Measurements from ENCODE around the gene IGF2BP3.

DNA sequence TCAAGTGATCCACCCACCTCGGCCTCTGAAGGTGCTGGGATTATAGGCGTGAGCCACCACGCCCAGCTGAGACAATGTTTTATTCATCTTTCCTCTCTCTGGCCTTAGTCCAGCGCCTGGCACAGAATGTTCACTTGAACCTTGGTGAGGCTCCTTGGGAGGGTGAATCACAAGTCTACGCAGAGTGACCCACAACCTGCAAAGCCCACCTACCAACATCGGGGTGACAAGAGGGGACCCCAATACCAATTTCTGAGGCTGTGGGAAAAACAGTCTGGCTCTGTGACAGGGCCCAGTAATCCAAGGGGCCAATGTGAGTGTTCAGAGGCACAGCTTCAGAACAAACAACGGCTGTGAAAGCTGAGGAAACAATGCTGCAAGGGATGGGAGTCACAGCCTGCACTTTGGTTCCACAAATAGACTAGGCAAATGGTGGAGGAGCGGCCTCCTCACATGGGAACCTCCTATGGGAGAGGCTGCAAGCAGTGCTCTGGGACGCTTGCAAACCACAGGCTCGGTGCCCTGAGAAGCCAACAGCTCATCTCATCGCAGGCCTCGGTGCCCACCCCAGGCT lies 176.7 kb downstream of the IGF2BP3 start:
- TF ChIP-seq, protein P1, sequence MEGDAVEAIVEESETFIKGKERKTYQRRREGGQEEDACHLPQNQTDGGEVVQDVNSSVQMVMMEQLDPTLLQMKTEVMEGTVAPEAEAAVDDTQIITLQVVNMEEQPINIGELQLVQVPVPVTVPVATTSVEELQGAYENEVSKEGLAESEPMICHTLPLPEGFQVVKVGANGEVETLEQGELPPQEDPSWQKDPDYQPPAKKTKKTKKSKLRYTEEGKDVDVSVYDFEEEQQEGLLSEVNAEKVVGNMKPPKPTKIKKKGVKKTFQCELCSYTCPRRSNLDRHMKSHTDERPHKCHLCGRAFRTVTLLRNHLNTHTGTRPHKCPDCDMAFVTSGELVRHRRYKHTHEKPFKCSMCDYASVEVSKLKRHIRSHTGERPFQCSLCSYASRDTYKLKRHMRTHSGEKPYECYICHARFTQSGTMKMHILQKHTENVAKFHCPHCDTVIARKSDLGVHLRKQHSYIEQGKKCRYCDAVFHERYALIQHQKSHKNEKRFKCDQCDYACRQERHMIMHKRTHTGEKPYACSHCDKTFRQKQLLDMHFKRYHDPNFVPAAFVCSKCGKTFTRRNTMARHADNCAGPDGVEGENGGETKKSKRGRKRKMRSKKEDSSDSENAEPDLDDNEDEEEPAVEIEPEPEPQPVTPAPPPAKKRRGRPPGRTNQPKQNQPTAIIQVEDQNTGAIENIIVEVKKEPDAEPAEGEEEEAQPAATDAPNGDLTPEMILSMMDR (IDR thresholded peaks at IDR 0.05), result no peak
- TF ChIP-seq, protein P2, sequence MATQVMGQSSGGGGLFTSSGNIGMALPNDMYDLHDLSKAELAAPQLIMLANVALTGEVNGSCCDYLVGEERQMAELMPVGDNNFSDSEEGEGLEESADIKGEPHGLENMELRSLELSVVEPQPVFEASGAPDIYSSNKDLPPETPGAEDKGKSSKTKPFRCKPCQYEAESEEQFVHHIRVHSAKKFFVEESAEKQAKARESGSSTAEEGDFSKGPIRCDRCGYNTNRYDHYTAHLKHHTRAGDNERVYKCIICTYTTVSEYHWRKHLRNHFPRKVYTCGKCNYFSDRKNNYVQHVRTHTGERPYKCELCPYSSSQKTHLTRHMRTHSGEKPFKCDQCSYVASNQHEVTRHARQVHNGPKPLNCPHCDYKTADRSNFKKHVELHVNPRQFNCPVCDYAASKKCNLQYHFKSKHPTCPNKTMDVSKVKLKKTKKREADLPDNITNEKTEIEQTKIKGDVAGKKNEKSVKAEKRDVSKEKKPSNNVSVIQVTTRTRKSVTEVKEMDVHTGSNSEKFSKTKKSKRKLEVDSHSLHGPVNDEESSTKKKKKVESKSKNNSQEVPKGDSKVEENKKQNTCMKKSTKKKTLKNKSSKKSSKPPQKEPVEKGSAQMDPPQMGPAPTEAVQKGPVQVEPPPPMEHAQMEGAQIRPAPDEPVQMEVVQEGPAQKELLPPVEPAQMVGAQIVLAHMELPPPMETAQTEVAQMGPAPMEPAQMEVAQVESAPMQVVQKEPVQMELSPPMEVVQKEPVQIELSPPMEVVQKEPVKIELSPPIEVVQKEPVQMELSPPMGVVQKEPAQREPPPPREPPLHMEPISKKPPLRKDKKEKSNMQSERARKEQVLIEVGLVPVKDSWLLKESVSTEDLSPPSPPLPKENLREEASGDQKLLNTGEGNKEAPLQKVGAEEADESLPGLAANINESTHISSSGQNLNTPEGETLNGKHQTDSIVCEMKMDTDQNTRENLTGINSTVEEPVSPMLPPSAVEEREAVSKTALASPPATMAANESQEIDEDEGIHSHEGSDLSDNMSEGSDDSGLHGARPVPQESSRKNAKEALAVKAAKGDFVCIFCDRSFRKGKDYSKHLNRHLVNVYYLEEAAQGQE (IDR thresholded peaks at IDR 0.05; ENCODE audit: insufficient read depth in 1 of 2, low read depth in 2 of 2, low read length in 1 of 2), result no peak

Measured in Panc1 (cell line).